Panc1 (cell line): ENCODE measurements around the gene SUMF1. TPM values are rescaled to one million over a fixed set of nuclear protein-coding genes. Genes with fewer than 3 reads are reported as not detected.

Experiments
- ATAC-seq: fragments of 200-7000 bp; cut with Tn5 transposase; 2 replicates; pipeline ENCODE4 v1.9.1; 2020; ENCODE audit warnings: mild to moderate bottlenecking, moderate library complexity
- BruUV-seq: library from RNA; stranded (reverse); fragments of 400-500 nt; replicated peaks from 2 replicates; lab custom pipeline; 2021; lab: Mats Ljungman, UMichigan
- CTCF ChIA-PET: fragments of 300-600 bp; sonication (Branson Sonifier 250); formaldehyde crosslinking; loops from one replicate; lab custom pipeline; 2022; ENCODE audit warnings: antibody characterized with exemption; lab: Charles Lee
- POLR2A ChIA-PET: fragments of 300-600 bp; sonication (Branson Sonifier 250); formaldehyde crosslinking; loops from one replicate; lab custom pipeline; 2022; ENCODE audit warnings: antibody characterized with exemption; lab: Charles Lee
- DNase-seq: peaks from one replicate; pipeline ENCODE4 v3.0.0-alpha.2; 2010; ENCODE audit warnings: low read depth, low spot score
- H3K27ac ChIP-seq: 2 replicates; pipeline ENCODE4 v1.5.1; 2011; ENCODE audit warnings: mild to moderate bottlenecking, low read length, inconsistent platforms
- H3K27me3 ChIP-seq: fragments of 200-500 bp; sonication (Bioruptor generic); 2 replicates; pipeline ENCODE4 v1.6.0; 2014; ENCODE audit warnings: low read length, inconsistent platforms; ENCODE audit not compliant: control insufficient read depth, insufficient read depth
- H3K36me3 ChIP-seq: fragments of 200-500 bp; sonication (Bioruptor generic); 2 replicates; pipeline ENCODE4 v1.5.1; 2014; ENCODE audit warnings: inconsistent platforms, mild to moderate bottlenecking, low read length, moderate library complexity; ENCODE audit not compliant: control insufficient read depth, insufficient read depth
- H3K4me1 ChIP-seq: 2 replicates; pipeline ENCODE4 v1.5.1; 2011; ENCODE audit warnings: inconsistent platforms, mild to moderate bottlenecking, low read length, moderate library complexity; ENCODE audit not compliant: control insufficient read depth, insufficient read depth
- H3K4me3 ChIP-seq, 2 experiments: 2 replicates each; pipeline ENCODE4 v1.5.1; 2011 to 2012; ENCODE audit warnings: low read depth in 2 of 2, low read length in 2 of 2, mild to moderate bottlenecking in 2 of 2, inconsistent platforms in 1 of 2, moderate library complexity in 1 of 2
- H3K9me3 ChIP-seq: fragments of 200-500 bp; sonication (Bioruptor generic); 2 replicates; pipeline ENCODE4 v1.5.1; 2014; ENCODE audit warnings: low read depth, mild to moderate bottlenecking, inconsistent platforms, low read length, moderate library complexity; ENCODE audit not compliant: control insufficient read depth, insufficient read depth
- CTCF ChIP-seq: fragments of 450-650 bp; IDR thresholded peaks from 2 replicates; pipeline ENCODE4 v1.5.1; 2017; ENCODE audit warnings: mild to moderate bottlenecking
- POLR2AphosphoS5 ChIP-seq: IDR thresholded peaks from 2 replicates; pipeline ENCODE4 v1.6.1; 2012; ENCODE audit warnings: mild to moderate bottlenecking, low read depth, low read length, moderate library complexity
- REST ChIP-seq, 2 experiments: IDR thresholded peaks; 2 replicates each; pipeline ENCODE4 v1.6.1; 2011 to 2012; ENCODE audit warnings: low read depth in 2 of 2, control low read depth in 1 of 2, low read length in 1 of 2, mild to moderate bottlenecking in 1 of 2, moderate library complexity in 1 of 2; ENCODE audit not compliant: insufficient read depth in 1 of 2
- SIN3A ChIP-seq: IDR thresholded peaks from 2 replicates; pipeline ENCODE4 v1.6.1; 2012; ENCODE audit warnings: low read depth, mild to moderate bottlenecking, low read length, moderate library complexity, borderline replicate concordance; ENCODE audit not compliant: insufficient read depth
- TCF7L2 ChIP-seq: IDR thresholded peaks from 2 replicates; pipeline ENCODE4 v1.6.1; 2011; ENCODE audit warnings: mild to moderate bottlenecking, low read depth, low read length, inconsistent platforms
- in situ Hi-C: cut with HindIII; loops from 2 replicates; pipeline ENCODE4 v1.10.0; 2016; ENCODE audit warnings: low sequenced_read_pairs, low pct_unique_long_range_greater_than_20kb
- intact Hi-C: fragments of 100-400 bp; cut with micrococcal nuclease; formaldehyde crosslinking; loops from one replicate; pipeline ENCODE4 v1.10.0; 2022; ENCODE audit not compliant: unreplicated experiment
- total RNA-seq: library from RNA; stranded (reverse); gene quantifications from one replicate; pipeline ENCODE4 v1.2.1, GENCODE V29; 2021; ENCODE audit not compliant: unreplicated experiment

SUMF1 gene
- total RNA-seq, 1 experiment from 2014 or later, result 15.5 TPM

- POLR2A ChIA-PET, result no interaction called here
- BruUV-seq, result no TSS peak
- no peak for ATAC-seq
Measured at GRCh38 chr3:4326868-4327267, 140.2 kb downstream of the SUMF1 start.

GRCh38 chr3:4323246-4324027, 143.6 kb downstream of the SUMF1 start:
- no TSS peak for BruUV-seq
- ATAC-seq, result no peak
- H3K4me3 ChIP-seq, result no peak overlapping the region
- H3K27ac ChIP-seq, result no peak overlapping the region
- H3K36me3 ChIP-seq, result no peaks in the 10 kb centered on the region
- in situ Hi-C loops, result no loop called here
- ChIA-PET CTCF (no interaction called here), POLR2A (no interaction called here)
- no peak for TF ChIP-seq CTCF
- TF ChIP-seq TCF7L2, result no peak
- no peak for TF ChIP-seq SIN3A
- TF ChIP-seq REST (IDR thresholded peaks at IDR 0.05; ENCODE audit: insufficient read depth in 1 of 2, low read depth in 2 of 2, low read length in 1 of 2), result no peak
- no peak for TF ChIP-seq POLR2AphosphoS5
- no peaks in the 10 kb centered on the region for H3K4me1 ChIP-seq
- intact Hi-C loops, result no loop called here
- DNase-seq, result no peak
- H3K9me3 ChIP-seq, result no peaks in the 10 kb centered on the region
- H3K27me3 ChIP-seq, result no peaks in the 10 kb centered on the region

More at GRCh38 chr3:4326868-4327267, 140.2 kb downstream of the SUMF1 start:
- no peak for DNase-seq
- Histone ChIP-seq H3K27me3 (no peaks in the 10 kb centered on the region), H3K4me1 (no peaks in the 10 kb centered on the region), H3K36me3 (no peaks in the 10 kb centered on the region), H3K9me3 (no peaks in the 10 kb centered on the region), H3K4me3 (no peak overlapping the region), H3K27ac (no peak overlapping the region)
- no peak for TF ChIP-seq TCF7L2
- no peak for TF ChIP-seq POLR2AphosphoS5
- no peak for TF ChIP-seq REST (IDR thresholded peaks at IDR 0.05; ENCODE audit: insufficient read depth in 1 of 2, low read depth in 2 of 2, low read length in 1 of 2)
- TF ChIP-seq SIN3A, result no peak
- intact Hi-C loops, result no loop called here
- CTCF ChIA-PET, result no interaction called here
- in situ Hi-C loops, result no loop called here
